Heart left ventricle (tissue), 16 donors: ENCODE measurements around the gene ZBTB34. TPM values are rescaled to one million over a fixed set of nuclear protein-coding genes. Genes with fewer than 3 reads are reported as not detected.
"Not testable (repeated sequence)": the region's sequence is repeated elsewhere in the genome, so short reads cannot be mapped to it uniquely, and the experiment has no call there.

Experiments
- ATAC-seq, 4 donors: fragments of 200-7000 bp; cut with Tn5 transposase; one replicate each; pipeline ENCODE4 v1.9.1; 2020 to 2022; ENCODE audit warnings: moderate library complexity in 4 of 4, mild to moderate bottlenecking in 3 of 4, moderate number of reproducible peaks in 1 of 4
- DNase-seq, 5 donors: peaks; one replicate each; pipeline ENCODE4 v3.0.0-alpha.2; 2020
- H3K27ac ChIP-seq, 12 donors: fragments of 200-600 bp; sonication (generic) in 4 of 12; one replicate each; pipeline versions ENCODE4 v1.5.0 to v1.8.0; 2016 to 2022; ENCODE audit warnings: mild to moderate bottlenecking in 2 of 12
- H3K27me3 ChIP-seq, 9 donors: fragments of 200-600 bp; sonication (generic) in 2 of 9; one replicate each; pipeline versions ENCODE4 v1.5.1 to v1.8.0; 2016 to 2022; ENCODE audit warnings: mild to moderate bottlenecking in 3 of 9
- H3K36me3 ChIP-seq, 9 donors: fragments of 200-600 bp; sonication (generic) in 2 of 9; one replicate each; pipeline versions ENCODE4 v1.5.0 to v1.8.0; 2018 to 2022; ENCODE audit warnings: mild to moderate bottlenecking in 2 of 9
- H3K4me1 ChIP-seq, 12 donors: fragments of 200-600 bp; sonication (generic) in 4 of 12; one replicate each; pipeline versions ENCODE4 v1.5.0 to v1.8.0; 2016 to 2022; ENCODE audit warnings: mild to moderate bottlenecking in 3 of 12
- H3K4me3 ChIP-seq, 12 donors: fragments of 200-600 bp; sonication (generic) in 4 of 12; one replicate each; pipeline versions ENCODE4 v1.5.0 to v1.8.0; 2017 to 2022; ENCODE audit warnings: mild to moderate bottlenecking in 9 of 12, moderate library complexity in 4 of 12
- H3K9me3 ChIP-seq, 12 donors: fragments of 200-600 bp; sonication (generic) in 4 of 12; one replicate each; pipeline versions ENCODE4 v1.5.0 to v1.8.0; 2016 to 2022; ENCODE audit warnings: mild to moderate bottlenecking in 1 of 12
- CTCF ChIP-seq, 12 donors: fragments of 200-600 bp; sonication (generic) in 4 of 12; IDR thresholded peaks; one replicate each; pipeline versions ENCODE4 v1.5.0 to v1.8.0; 2018 to 2022; ENCODE audit warnings: antibody characterized with exemption in 12 of 12, mild to moderate bottlenecking in 5 of 12
- POLR2A ChIP-seq, 2 donors: fragments of 450-650 bp; IDR thresholded peaks; one replicate each; pipeline ENCODE4 v1.6.1; 2017; ENCODE audit warnings: antibody characterized with exemption in 2 of 2, mild to moderate bottlenecking in 2 of 2, moderate library complexity in 2 of 2
- WGBS, 4 donors: extraction: QIAGEN DNeasy Blood & Tissue Kit in 2 of 4; methylation state at CpG; one replicate each; pipeline versions ENCODE4 v1.1.5 to v1.1.7; 2013 to 2018; 5-methylcytosine and 5-hydroxymethylcytosine counted together
- intact Hi-C, 10 donors: fragments of 100-400 bp; cut with DNase I; formaldehyde crosslinking; loops; one replicate each; pipeline versions ENCODE4 v1.11.1 to v1.14.2; 2022
- long read RNA-seq, 3 donors: library from polyadenylated mRNA; unstranded; transcript quantifications; one replicate each; pipeline ENCODE4 v2.0.0, GENCODE V29; 2020 to 2021
- polyA plus RNA-seq, 2 donors: library from polyadenylated mRNA; stranded (reverse); fragments of 200-250 nt; gene quantifications; one replicate each; pipeline ENCODE4 v1.2.3, GENCODE V29; 2013
- total RNA-seq, 9 donors: library from RNA; depleted of rRNA in 2 of 9; stranded (reverse); fragments of >200 nt in 2 of 9; fragmentation: NEBNext Ultra II Directional in 3 of 9; extraction: Animal tissue kit (Norgen Biotek cat#: 25700) in 3 of 9; gene quantifications; one replicate each; pipeline versions ENCODE4 v1.1.0 to v1.2.4, GENCODE V29; 2016 to 2023
- donor health status: ischemic (EF 13 %, LVEDD 7.1; RV severe dilation, severe dysfunction).
- donor health status: healthy with polysubstance abuse.
- donor health status: DM: no; HTN: yes; CAD: no.
- donor health status: DM: no; HTN: no; CAD: no.
- donor health status: ischemic (EF 25% LVEDD 6.9; RV normal size, moderate dysfunction).
- donor health status: ischemic (EF 25% LVEDD 5.7; RV mildly dilated, moderate dysfunction).
- donor health status: healthy.
- donor health status: DM: yes; HTN: yes; CAD: no.
- donor health status: ischemic (EF 35%, LVEDD 5.7; RV mildly dilated, moderate dysfunction).
- donor health status: nonischemic (EF 11% LVEDD 7.7; RV severe dilation, severe dysfunction).
- donor health status: DM: yes; HTN: yes; CAD: no.
- donor health status: PGD.
- donor health status: ischemic (EF 29% LVEDD 5.4; RV normal size, mild dysfunction).
- donor health status: nonischemic (EF 23%, LVEDD 6.1; RV moderate dilation, normal function).

The ZBTB34 gene
- total RNA-seq (1 to 10 TPM; 3.7 to 8.2 (median 5.2) TPM), polyA plus RNA-seq (1 to 10 TPM; 2.2 to 3.4 TPM)
- long read RNA-seq, donor 1, full-length matches to known transcripts: 2 of 2 reads
- long read RNA-seq, donor 1, partial matches to known transcripts: 0 of 2 reads
- long read RNA-seq, donor 1, other reads (novel, unspliced or antisense): 0 of 2 reads
- long read RNA-seq, donor 2, full-length matches to known transcripts: 4 of 4 reads
- long read RNA-seq, donor 2, partial matches to known transcripts: 0 of 4 reads
- long read RNA-seq, donor 2, other reads (novel, unspliced or antisense): 0 of 4 reads
- long read RNA-seq, donor 3, full-length matches to known transcripts: 2 of 2 reads
- long read RNA-seq, donor 3, partial matches to known transcripts: 0 of 2 reads
- long read RNA-seq, donor 3, other reads (novel, unspliced or antisense): 0 of 2 reads

GRCh38 chr9:126860077-126860756 is at the start of gene ZBTB34:
ZBTB34 (plus strand) TSS chr9:126860639; CDS start chr9:126879400, 18,761 bp downstream.
- DNase-seq: peak; percentile 65 to 85 (median 71)
- Histone ChIP-seq H3K27me3 (no peaks in the 10 kb centered on the region), H3K9me3 (no peaks in the 10 kb centered on the region), H3K4me1 (peaks cover 0 to 39% (median 28%) of the 10 kb centered on the region in 12 donors), H3K36me3 (peaks cover 0 to 18% (median 8%) of the 10 kb centered on the region in 9 donors), H3K27ac (peak within 1 kb of the TSS; percentile 70 to 98 (median 96)), H3K4me3 (peak within 1 kb of the TSS; percentile 87 to 99 (median 94))
- peak; percentile 34 to 85 (median 76) for ATAC-seq
- peak in 11 of 12 donors; percentile 99 to 100 (median 100) for TF ChIP-seq CTCF (IDR thresholded peaks at IDR 0.05)
- TF ChIP-seq POLR2A (IDR thresholded peaks at IDR 0.05): peak in 1 of 2 donors; percentile 50
- intact Hi-C loops: loop anchor here in 2 of 10 donors (2.0 kb wide), 1 partner anchor 55 kb away; the partner anchor contains the start of gene RALGPS1 (in 2 of the 2)
- WGBS, 4 donors: 0 to 5% (median 1%) methylated on average over 3 to 67 of the region's 67 CpGs

- Histone ChIP-seq H3K36me3 (peaks cover 0 to 82% (median 61%) of the 10 kb centered on the region in 9 donors), H3K4me3 (no peak overlapping the region), H3K27ac (peak overlapping the region in 4 of 12 donors; percentile 3 to 60 (median 24)), H3K4me1 (peaks cover 0 to 51% (median 19%) of the 10 kb centered on the region in 12 donors), H3K9me3 (peaks cover 0 to 28% (median 6%) of the 10 kb centered on the region in 12 donors), H3K27me3 (no peaks in the 10 kb centered on the region)
- DNase-seq (no peak), ATAC-seq (peak in 3 of 4 donors; percentile 25 to 69 (median 57))
- 51 to 71% (median 68%) methylated on average over 11 of the region's 11 CpGs for WGBS, 4 donors
- TF ChIP-seq POLR2A (IDR thresholded peaks at IDR 0.05) (no peak), CTCF (IDR thresholded peaks at IDR 0.05) (no peak)
- intact Hi-C loops: no loop called here
These were observed 47.4 kb upstream of the ZBTB34 start for GRCh38 chr9:126813072-126813471.

- Histone ChIP-seq H3K36me3 (peaks cover 0 to 87% (median 60%) of the 10 kb centered on the region in 9 donors), H3K27ac (peak overlapping the region in 2 of 12 donors; percentile 42 to 60), H3K4me3 (no peak overlapping the region), H3K9me3 (peaks cover 0 to 38% (median 12%) of the 10 kb centered on the region in 12 donors), H3K4me1 (peaks cover 0 to 41% (median 13%) of the 10 kb centered on the region in 12 donors), H3K27me3 (no peaks in the 10 kb centered on the region)
- intact Hi-C loops: no loop called here
- DNase-seq (no peak), ATAC-seq (no peak)
- no peak for TF ChIP-seq POLR2A (IDR thresholded peaks at IDR 0.05)
- TF ChIP-seq CTCF (IDR thresholded peaks at IDR 0.05): no peak
These were observed 46.3 kb upstream of the ZBTB34 start for GRCh38 chr9:126814091-126814490.

GRCh38 chr9:126817615-126818014 is 42.8 kb upstream of the ZBTB34 start:
- peaks cover 0 to 44% (median 10%) of the 10 kb centered on the region in 12 donors for H3K4me1 ChIP-seq
- H3K4me3 ChIP-seq, H3K27me3 ChIP-seq, H3K27ac ChIP-seq, ATAC-seq, intact Hi-C loops, DNase-seq: not testable (repeated sequence)
- WGBS, 4 donors: 92 to 98% (median 96%) methylated on average over 7 of the region's 7 CpGs
- peaks cover 0 to 53% (median 20%) of the 10 kb centered on the region in 12 donors for H3K9me3 ChIP-seq
- peaks cover 0 to 76% (median 28%) of the 10 kb centered on the region in 9 donors for H3K36me3 ChIP-seq
